ENCODE measurements around the gene SLC7A9. TPM values are rescaled to one million over a fixed set of nuclear protein-coding genes. Genes with fewer than 3 reads are reported as not detected.
"Not testable (repeated sequence)": the region's sequence is repeated elsewhere in the genome, so short reads cannot be mapped to it uniquely, and the experiment has no call there.

SLC7A9 gene
- total RNA-seq, 2 donors from 2014 or later, result 3.0 TPM; not detected in 1

GRCh38 chr19:32800754-32801153 lies 68.8 kb downstream of the SLC7A9 start:
- TF ChIP-seq, protein P1, sequence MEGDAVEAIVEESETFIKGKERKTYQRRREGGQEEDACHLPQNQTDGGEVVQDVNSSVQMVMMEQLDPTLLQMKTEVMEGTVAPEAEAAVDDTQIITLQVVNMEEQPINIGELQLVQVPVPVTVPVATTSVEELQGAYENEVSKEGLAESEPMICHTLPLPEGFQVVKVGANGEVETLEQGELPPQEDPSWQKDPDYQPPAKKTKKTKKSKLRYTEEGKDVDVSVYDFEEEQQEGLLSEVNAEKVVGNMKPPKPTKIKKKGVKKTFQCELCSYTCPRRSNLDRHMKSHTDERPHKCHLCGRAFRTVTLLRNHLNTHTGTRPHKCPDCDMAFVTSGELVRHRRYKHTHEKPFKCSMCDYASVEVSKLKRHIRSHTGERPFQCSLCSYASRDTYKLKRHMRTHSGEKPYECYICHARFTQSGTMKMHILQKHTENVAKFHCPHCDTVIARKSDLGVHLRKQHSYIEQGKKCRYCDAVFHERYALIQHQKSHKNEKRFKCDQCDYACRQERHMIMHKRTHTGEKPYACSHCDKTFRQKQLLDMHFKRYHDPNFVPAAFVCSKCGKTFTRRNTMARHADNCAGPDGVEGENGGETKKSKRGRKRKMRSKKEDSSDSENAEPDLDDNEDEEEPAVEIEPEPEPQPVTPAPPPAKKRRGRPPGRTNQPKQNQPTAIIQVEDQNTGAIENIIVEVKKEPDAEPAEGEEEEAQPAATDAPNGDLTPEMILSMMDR (IDR thresholded peaks at IDR 0.05), result no peak
- DNase-seq, result no peak

DNA sequence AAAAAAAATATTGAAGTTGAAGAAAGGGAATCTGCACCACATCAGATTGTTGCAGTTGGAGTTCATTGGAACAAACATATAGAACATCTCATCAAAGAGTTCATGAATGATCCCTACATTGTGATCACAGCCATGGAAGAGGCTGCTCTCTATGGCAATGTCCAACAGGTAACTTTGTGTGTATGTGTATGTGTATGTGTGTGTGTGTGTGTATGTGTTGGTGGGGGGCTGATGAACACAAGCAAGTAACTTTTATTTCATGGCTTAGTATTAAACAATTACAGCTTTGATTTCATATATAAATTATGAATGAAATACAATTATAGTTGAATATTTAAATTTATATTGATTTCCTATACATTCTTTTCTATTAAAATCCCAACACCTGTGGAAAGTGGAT lies 69.4 kb downstream of the SLC7A9 start:
- no peaks in the 10 kb centered on the region for H3K9me3 ChIP-seq
- no peak overlapping the region for H3K27ac ChIP-seq
- no peak overlapping the region for H3K4me3 ChIP-seq
- TF ChIP-seq, protein P1 (IDR thresholded peaks at IDR 0.05), result no peak
- no peaks in the 10 kb centered on the region for H3K4me1 ChIP-seq
- no peak overlapping the region for H3K9ac ChIP-seq (ENCODE audit: low read depth in 2 of 2, low read length in 2 of 2)
- no peaks in the 10 kb centered on the region for H3K27me3 ChIP-seq
- no peaks in the 10 kb centered on the region for H3K36me3 ChIP-seq
- no peak for DNase-seq
- intact Hi-C loops (cut with DNase I), result no loop called here

More at GRCh38 chr19:32800754-32801153, 68.8 kb downstream of the SLC7A9 start:
- Histone ChIP-seq H3K9me3 (no peaks in the 10 kb centered on the region), H3K9ac (ENCODE audit: low read depth in 2 of 2, low read length in 2 of 2) (no peak overlapping the region), H3K4me1 (no peaks in the 10 kb centered on the region), H3K27me3 (no peaks in the 10 kb centered on the region), H3K36me3 (no peaks in the 10 kb centered on the region), H3K4me3 (no peak overlapping the region), H3K27ac (no peak overlapping the region)
- intact Hi-C loops (cut with DNase I), result no loop called here

GRCh38 chr19:32798201-32798600 lies 71.4 kb downstream of the SLC7A9 start:
- Histone ChIP-seq H3K9ac (ENCODE audit: low read depth in 2 of 2, low read length in 2 of 2) (no peak overlapping the region), H3K36me3 (no peaks in the 10 kb centered on the region), H3K9me3 (no peaks in the 10 kb centered on the region), H3K27me3 (no peaks in the 10 kb centered on the region), H3K4me3 (no peak overlapping the region), H3K27ac (no peak overlapping the region), H3K4me1 (no peaks in the 10 kb centered on the region)
- DNase-seq, result no peak
- intact Hi-C loops (cut with DNase I), result no loop called here
- TF ChIP-seq, protein P1 (IDR thresholded peaks at IDR 0.05), result no peak

DNA sequence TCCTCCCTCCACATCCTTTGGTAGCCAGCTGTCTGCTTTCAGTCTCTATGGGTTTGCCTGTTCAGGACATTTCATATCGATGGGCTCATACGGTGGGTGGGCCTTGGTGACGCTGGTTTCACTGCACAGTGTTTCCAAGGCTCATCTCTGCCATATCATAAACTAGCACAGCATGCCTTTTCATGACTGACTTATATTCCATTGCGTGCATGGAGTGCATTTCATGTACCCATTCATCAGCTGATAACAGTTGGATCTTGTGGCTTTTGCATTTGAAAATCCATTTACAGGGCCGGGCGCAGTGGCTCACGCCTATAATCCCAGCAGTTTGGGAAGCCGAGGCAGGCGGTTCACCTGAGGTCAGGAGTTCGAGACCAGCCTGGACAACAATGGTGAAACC lies 80.1 kb downstream of the SLC7A9 start:
- no peak for DNase-seq
- TF ChIP-seq, protein P1 (IDR thresholded peaks at IDR 0.05), result no peak
- no peak overlapping the region for H3K27ac ChIP-seq
- no peaks in the 10 kb centered on the region for H3K27me3 ChIP-seq
- no peaks in the 10 kb centered on the region for H3K36me3 ChIP-seq
- no peaks in the 10 kb centered on the region for H3K9me3 ChIP-seq
- intact Hi-C loops (cut with DNase I), result no loop called here
- H3K4me1 ChIP-seq, result no peaks in the 10 kb centered on the region
- no peak overlapping the region for H3K9ac ChIP-seq (ENCODE audit: low read depth in 2 of 2, low read length in 2 of 2)
- H3K4me3 ChIP-seq, result no peak overlapping the region

DNA sequence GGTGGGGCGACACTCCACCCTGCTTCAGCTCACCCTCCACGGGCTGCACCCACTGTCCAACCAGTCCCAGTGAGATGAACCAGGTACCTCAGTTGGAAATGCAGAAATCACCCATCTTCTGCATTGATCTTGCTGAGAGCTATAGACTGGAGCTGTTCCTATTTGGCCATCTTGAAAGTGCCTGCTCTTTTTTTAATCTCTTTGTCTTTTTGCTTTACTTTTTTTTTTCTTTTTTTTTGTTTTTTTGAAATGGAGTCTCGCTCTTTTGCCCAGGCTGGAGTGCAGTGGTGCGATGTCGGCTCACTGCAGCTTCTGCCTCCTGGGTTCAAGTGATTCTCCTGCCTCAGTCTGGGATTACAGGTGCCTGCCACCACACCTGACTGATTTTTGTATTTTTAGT lies 81.7 kb downstream of the SLC7A9 start:
- H3K9ac ChIP-seq (ENCODE audit: low read depth in 2 of 2, low read length in 2 of 2); H3K36me3 ChIP-seq; H3K27me3 ChIP-seq; intact Hi-C loops (cut with DNase I); DNase-seq; H3K4me1 ChIP-seq; H3K27ac ChIP-seq; H3K4me3 ChIP-seq; H3K9me3 ChIP-seq: not testable (repeated sequence)

DNA sequence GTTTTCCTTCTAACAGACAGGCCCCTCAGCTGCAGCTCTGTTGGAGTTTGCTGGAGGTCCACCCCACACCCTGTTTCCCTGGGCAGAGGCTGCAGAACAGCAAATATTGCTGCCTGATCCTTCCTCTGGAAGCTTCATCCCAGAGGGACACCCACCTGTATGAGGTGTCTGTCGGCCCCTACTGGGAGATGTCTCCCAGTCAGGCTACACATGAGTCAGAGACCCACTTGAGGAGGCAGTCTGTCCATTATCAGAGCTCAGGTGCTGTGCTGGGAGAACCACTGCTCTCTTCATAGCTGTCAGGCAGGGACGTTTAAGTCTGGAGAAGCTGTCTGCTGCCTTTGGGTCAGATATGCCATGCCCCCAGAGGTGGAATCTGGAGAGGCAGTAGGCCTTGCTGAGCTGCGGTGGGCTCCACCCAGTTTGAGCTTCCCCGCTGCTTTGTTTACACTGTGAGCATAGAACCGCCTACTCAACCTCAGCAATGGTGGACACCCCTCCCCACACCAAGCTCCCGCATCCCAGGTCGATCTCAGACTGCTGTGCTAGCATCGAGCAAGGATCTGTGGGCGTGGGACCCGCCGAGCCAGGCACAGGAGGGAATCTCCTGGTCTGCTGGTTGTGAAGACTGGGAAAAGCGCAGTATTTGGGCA lies 82.3 kb downstream of the SLC7A9 start:
- H3K9ac ChIP-seq (ENCODE audit: low read depth in 2 of 2, low read length in 2 of 2); H3K36me3 ChIP-seq; H3K4me1 ChIP-seq; H3K27ac ChIP-seq; DNase-seq; H3K9me3 ChIP-seq; H3K27me3 ChIP-seq; H3K4me3 ChIP-seq; intact Hi-C loops (cut with DNase I): not testable (repeated sequence)

DNA sequence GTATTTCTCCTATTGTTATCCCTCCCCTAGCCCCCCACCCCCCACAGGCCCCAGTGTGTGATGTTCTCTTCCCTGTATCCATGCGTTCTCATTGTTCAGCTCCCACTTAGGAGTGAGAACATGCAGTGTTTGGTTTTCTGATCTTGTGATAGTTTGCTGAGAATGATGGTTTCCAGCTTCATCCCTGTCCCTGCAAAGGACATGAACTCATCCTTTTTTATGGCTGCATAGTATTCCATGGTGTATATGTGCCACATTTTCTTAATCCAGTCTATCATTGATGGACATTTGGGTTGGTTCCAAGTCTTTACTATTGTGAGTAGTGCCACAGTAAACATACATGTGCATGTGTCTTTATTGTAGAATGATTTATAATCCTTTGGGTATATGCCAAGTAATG lies 87.5 kb downstream of the SLC7A9 start:
- H3K27me3 ChIP-seq; H3K27ac ChIP-seq; H3K36me3 ChIP-seq; H3K4me3 ChIP-seq; H3K4me1 ChIP-seq; H3K9ac ChIP-seq (ENCODE audit: low read depth in 2 of 2, low read length in 2 of 2); intact Hi-C loops (cut with DNase I); DNase-seq; H3K9me3 ChIP-seq: not testable (repeated sequence)
